SK-N-SH treated with all-trans-retinoic acid at 6 μM for 48 hours (cell line): Measurements from ENCODE around the gene ARAP1.

Source experiments
- ATAC-seq: fragments of 200-7000 bp; cut with Tn5 transposase; 3 replicates; pipeline ENCODE4 v1.9.1; 2020; ENCODE audit warnings: mild to moderate bottlenecking, moderate library complexity
- ARNTL ChIP-seq: fragments of 450-650 bp; formaldehyde crosslinking; IDR thresholded peaks from 2 replicates; pipeline ENCODE4 v1.5.0; 2020; ENCODE audit warnings: low read depth, mild to moderate bottlenecking, moderate library complexity, borderline replicate concordance
- BACH2 ChIP-seq: fragments of 250-450 bp; sonication (Bioruptor Pico); IDR thresholded peaks from 2 replicates; pipeline ENCODE4 v1.9.0; 2021; ENCODE audit warnings: mild to moderate bottlenecking, borderline replicate concordance
- CSDC2 ChIP-seq: fragments of 250-450 bp; sonication (Bioruptor Pico); IDR thresholded peaks from 2 replicates; pipeline ENCODE4 v1.5.0; 2020; ENCODE audit warnings: mild to moderate bottlenecking, moderate library complexity
- CSRNP3 ChIP-seq: fragments of 250-450 bp; sonication (Bioruptor Pico); IDR thresholded peaks from 2 replicates; pipeline ENCODE4 v1.5.1; 2021; ENCODE audit warnings: mild to moderate bottlenecking, moderate library complexity
- ESRRG ChIP-seq: fragments of 250-450 bp; sonication (Bioruptor Pico); IDR thresholded peaks from 2 replicates; pipeline ENCODE4 v1.6.1; 2021; ENCODE audit warnings: mild to moderate bottlenecking
- GLIS3 ChIP-seq: fragments of 250-450 bp; sonication (Bioruptor Pico); IDR thresholded peaks from 2 replicates; pipeline ENCODE4 v1.5.0; 2020; ENCODE audit warnings: mild to moderate bottlenecking, moderate library complexity
- ISL1 ChIP-seq: fragments of 250-450 bp; sonication (Bioruptor Pico); IDR thresholded peaks from 2 replicates; pipeline ENCODE4 v2.1.2; 2022; ENCODE audit warnings: mild to moderate bottlenecking, moderate library complexity
- OSR1 ChIP-seq: fragments of 250-450 bp; sonication (Bioruptor Pico); IDR thresholded peaks from 2 replicates; pipeline ENCODE4 v1.8.0; 2022; ENCODE audit warnings: moderate library complexity, mild to moderate bottlenecking, inconsistent platforms
- PPARA ChIP-seq: fragments of 250-450 bp; sonication (Bioruptor Pico); IDR thresholded peaks from 2 replicates; pipeline ENCODE4 v1.5.0; 2020; ENCODE audit warnings: mild to moderate bottlenecking, borderline replicate concordance
- RARB ChIP-seq: fragments of 250-450 bp; sonication (Bioruptor Pico); IDR thresholded peaks from 2 replicates; pipeline ENCODE4 v1.8.0; 2021; ENCODE audit warnings: mild to moderate bottlenecking, moderate library complexity
- SNAI2 ChIP-seq: fragments of 250-450 bp; sonication (Bioruptor Pico); IDR thresholded peaks from 2 replicates; pipeline ENCODE4 v1.5.0; 2020; ENCODE audit warnings: mild to moderate bottlenecking, moderate library complexity
- TCF4 ChIP-seq: fragments of 250-450 bp; sonication (Bioruptor Pico); IDR thresholded peaks from 2 replicates; pipeline ENCODE4 v1.8.0; 2021; ENCODE audit warnings: mild to moderate bottlenecking, moderate library complexity, borderline replicate concordance
- TOX ChIP-seq: fragments of 250-450 bp; sonication (Bioruptor Pico); IDR thresholded peaks from 2 replicates; pipeline ENCODE4 v1.8.0; 2021; ENCODE audit warnings: mild to moderate bottlenecking, moderate library complexity, borderline replicate concordance
- ZC3H10 ChIP-seq: fragments of 250-450 bp; sonication (Bioruptor Pico); IDR thresholded peaks from 2 replicates; pipeline ENCODE4 v1.5.1; 2021; ENCODE audit warnings: mild to moderate bottlenecking, moderate library complexity
- ZFP3 ChIP-seq: fragments of 250-450 bp; sonication (Bioruptor Pico); IDR thresholded peaks from 2 replicates; pipeline ENCODE4 v1.5.0; 2020; ENCODE audit warnings: mild to moderate bottlenecking, moderate library complexity
- ZFP30 ChIP-seq: fragments of 450-650 bp; formaldehyde crosslinking; IDR thresholded peaks from 2 replicates; pipeline ENCODE4 v1.5.0; 2022; ENCODE audit warnings: mild to moderate bottlenecking, moderate library complexity
- ZNF565 ChIP-seq: fragments of 450-650 bp; formaldehyde crosslinking; conservative IDR thresholded peaks from 2 replicates; pipeline ENCODE4 v1.5.0; 2020; ENCODE audit warnings: low read depth, mild to moderate bottlenecking, moderate library complexity
- ZNF8 ChIP-seq: fragments of 450-650 bp; formaldehyde crosslinking; IDR thresholded peaks from 2 replicates; pipeline ENCODE4 v1.5.0; 2020; ENCODE audit warnings: mild to moderate bottlenecking, moderate library complexity
- TF ChIP-seq, protein P1 (sequence below): fragments of 250-450 bp; sonication (Bioruptor Pico); IDR thresholded peaks from 2 replicates; pipeline ENCODE4 v1.8.0; 2021; ENCODE audit warnings: low read depth, mild to moderate bottlenecking, moderate library complexity, borderline replicate concordance
- TF ChIP-seq, protein P2 (sequence below): fragments of 250-450 bp; sonication (Bioruptor Pico); IDR thresholded peaks from 2 replicates; pipeline ENCODE4 v1.5.1; 2020; ENCODE audit warnings: low read depth, mild to moderate bottlenecking, moderate library complexity
- TF ChIP-seq, protein P3 (sequence below): fragments of 250-450 bp; sonication (Bioruptor Pico); IDR thresholded peaks from 2 replicates; pipeline ENCODE4 v1.8.0; 2020; ENCODE audit warnings: mild to moderate bottlenecking, moderate library complexity, borderline replicate concordance

ARAP1 gene

DNA sequence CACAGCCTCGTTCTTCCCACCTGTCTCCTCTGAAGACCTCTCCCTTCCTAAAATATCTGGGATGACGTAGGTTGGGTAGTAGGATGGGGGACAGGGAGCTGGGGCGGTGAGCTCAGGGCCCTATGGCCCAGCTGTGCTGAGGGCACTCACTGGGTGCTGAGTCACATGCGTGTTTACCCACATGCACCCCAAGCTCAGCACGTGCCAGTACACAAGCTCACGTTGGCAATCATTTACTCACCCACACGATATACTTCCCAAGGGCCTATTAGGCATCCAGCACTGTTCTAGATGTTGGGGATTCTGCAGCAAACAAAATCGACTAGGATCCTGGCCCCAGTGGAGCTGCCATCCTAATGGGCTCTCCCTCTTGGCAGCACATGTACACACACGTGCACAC is 28.7 kb downstream of the ARAP1 start:
- TF ChIP-seq OSR1 (CRISPR knock-in tag) (no peak), PPARA (CRISPR knock-in tag) (no peak), CSRNP3 (CRISPR knock-in tag) (no peak), CSDC2 (CRISPR knock-in tag) (no peak), RARB (CRISPR knock-in tag) (no peak), ZNF8 (CRISPR knock-in tag) (no peak), ISL1 (CRISPR knock-in tag) (no peak), ZFP30 (CRISPR knock-in tag) (no peak)
- TF ChIP-seq, protein P1, sequence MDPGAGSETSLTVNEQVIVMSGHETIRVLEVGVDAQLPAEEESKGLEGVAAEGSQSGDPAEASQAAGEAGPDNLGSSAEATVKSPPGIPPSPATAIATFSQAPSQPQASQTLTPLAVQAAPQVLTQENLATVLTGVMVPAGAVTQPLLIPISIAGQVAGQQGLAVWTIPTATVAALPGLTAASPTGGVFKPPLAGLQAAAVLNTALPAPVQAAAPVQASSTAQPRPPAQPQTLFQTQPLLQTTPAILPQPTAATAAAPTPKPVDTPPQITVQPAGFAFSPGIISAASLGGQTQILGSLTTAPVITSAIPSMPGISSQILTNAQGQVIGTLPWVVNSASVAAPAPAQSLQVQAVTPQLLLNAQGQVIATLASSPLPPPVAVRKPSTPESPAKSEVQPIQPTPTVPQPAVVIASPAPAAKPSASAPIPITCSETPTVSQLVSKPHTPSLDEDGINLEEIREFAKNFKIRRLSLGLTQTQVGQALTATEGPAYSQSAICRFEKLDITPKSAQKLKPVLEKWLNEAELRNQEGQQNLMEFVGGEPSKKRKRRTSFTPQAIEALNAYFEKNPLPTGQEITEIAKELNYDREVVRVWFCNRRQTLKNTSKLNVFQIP (CRISPR knock-in tag) = no peak

GRCh38 chr11:72722050-72722748 is 30.0 kb downstream of the ARAP1 start:
- TF ChIP-seq, protein P2, sequence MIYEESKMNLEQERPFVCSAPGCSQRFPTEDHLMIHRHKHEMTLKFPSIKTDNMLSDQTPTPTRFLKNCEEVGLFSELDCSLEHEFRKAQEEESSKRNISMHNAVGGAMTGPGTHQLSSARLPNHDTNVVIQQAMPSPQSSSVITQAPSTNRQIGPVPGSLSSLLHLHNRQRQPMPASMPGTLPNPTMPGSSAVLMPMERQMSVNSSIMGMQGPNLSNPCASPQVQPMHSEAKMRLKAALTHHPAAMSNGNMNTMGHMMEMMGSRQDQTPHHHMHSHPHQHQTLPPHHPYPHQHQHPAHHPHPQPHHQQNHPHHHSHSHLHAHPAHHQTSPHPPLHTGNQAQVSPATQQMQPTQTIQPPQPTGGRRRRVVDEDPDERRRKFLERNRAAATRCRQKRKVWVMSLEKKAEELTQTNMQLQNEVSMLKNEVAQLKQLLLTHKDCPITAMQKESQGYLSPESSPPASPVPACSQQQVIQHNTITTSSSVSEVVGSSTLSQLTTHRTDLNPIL (CRISPR knock-in tag) = no peak
- no peak for TF ChIP-seq ISL1 (CRISPR knock-in tag)
- no peak for TF ChIP-seq ZFP3 (CRISPR knock-in tag)
- TF ChIP-seq, protein P1 (CRISPR knock-in tag) = no peak
- TF ChIP-seq ZNF8 (CRISPR knock-in tag) = no peak
- no peak for TF ChIP-seq CSRNP3 (CRISPR knock-in tag)
- TF ChIP-seq BACH2 (CRISPR knock-in tag) = no peak
- TF ChIP-seq RARB (CRISPR knock-in tag) = no peak
- no peak for TF ChIP-seq ZC3H10 (CRISPR knock-in tag)
- no peak for TF ChIP-seq TOX (CRISPR knock-in tag)
- TF ChIP-seq, protein P3, sequence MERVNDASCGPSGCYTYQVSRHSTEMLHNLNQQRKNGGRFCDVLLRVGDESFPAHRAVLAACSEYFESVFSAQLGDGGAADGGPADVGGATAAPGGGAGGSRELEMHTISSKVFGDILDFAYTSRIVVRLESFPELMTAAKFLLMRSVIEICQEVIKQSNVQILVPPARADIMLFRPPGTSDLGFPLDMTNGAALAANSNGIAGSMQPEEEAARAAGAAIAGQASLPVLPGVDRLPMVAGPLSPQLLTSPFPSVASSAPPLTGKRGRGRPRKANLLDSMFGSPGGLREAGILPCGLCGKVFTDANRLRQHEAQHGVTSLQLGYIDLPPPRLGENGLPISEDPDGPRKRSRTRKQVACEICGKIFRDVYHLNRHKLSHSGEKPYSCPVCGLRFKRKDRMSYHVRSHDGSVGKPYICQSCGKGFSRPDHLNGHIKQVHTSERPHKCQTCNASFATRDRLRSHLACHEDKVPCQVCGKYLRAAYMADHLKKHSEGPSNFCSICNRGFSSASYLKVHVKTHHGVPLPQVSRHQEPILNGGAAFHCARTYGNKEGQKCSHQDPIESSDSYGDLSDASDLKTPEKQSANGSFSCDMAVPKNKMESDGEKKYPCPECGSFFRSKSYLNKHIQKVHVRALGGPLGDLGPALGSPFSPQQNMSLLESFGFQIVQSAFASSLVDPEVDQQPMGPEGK (CRISPR knock-in tag) = no peak
- TF ChIP-seq ARNTL (CRISPR knock-in tag) = no peak
- ATAC-seq = peak; percentile 98

More for the DNA sequence above, 28.7 kb downstream of the ARAP1 start:
- no peak for ATAC-seq

DNA sequence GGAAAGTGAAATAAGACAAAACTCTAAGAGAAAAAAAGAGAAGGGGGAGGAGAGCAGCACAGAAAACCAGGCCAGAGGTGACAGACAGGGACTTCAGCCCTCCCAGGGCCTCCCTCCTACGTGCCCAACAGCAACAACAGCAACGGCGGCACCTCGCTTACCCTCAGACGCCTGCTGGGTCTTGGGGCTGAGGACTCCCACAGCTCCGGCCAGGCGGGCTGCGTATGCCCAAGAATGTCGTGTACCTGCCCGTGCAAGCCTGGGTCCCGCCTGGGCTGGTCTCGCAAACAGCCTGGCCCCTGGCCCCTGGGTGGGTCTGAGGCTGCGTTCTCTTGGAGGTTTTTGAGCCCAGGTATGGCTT is 30.5 kb downstream of the ARAP1 start:
- ATAC-seq = peak; percentile 7
- no peak for TF ChIP-seq CSRNP3 (CRISPR knock-in tag)
- no peak for TF ChIP-seq ARNTL (CRISPR knock-in tag)
- no peak for TF ChIP-seq CSDC2 (CRISPR knock-in tag)
- TF ChIP-seq ZC3H10 (CRISPR knock-in tag) = no peak
- no peak for TF ChIP-seq OSR1 (CRISPR knock-in tag)
- no peak for TF ChIP-seq PPARA (CRISPR knock-in tag)
- no peak for TF ChIP-seq TOX (CRISPR knock-in tag)
- no peak for TF ChIP-seq ZNF8 (CRISPR knock-in tag)
- TF ChIP-seq, protein P3 (CRISPR knock-in tag) = no peak
- no peak for TF ChIP-seq ZFP30 (CRISPR knock-in tag)
- TF ChIP-seq TCF4 (CRISPR knock-in tag) = no peak
- no peak for TF ChIP-seq GLIS3 (CRISPR knock-in tag)
- no peak for TF ChIP-seq ESRRG (CRISPR knock-in tag)
- TF ChIP-seq SNAI2 (CRISPR knock-in tag) = no peak
- TF ChIP-seq, protein P2 (CRISPR knock-in tag) = no peak
- no peak for TF ChIP-seq ZNF565
